Hepatocyte (in vitro differentiated cells): Measurements from ENCODE around the gene ABCA12. TPM values are rescaled to one million over a fixed set of nuclear protein-coding genes. Genes with fewer than 3 reads are reported as not detected.

ENCODE experiments used
- DNase-seq: peaks from one replicate; pipeline ENCODE4 v3.0.0-alpha.2; 2016; ENCODE audit warnings: low spot score
- H2AFZ ChIP-seq: fragments of 200-600 bp; sonication (generic); 2 replicates; pipeline ENCODE4 v1.6.0; 2016; ENCODE audit warnings: antibody characterized with exemption, mild to moderate bottlenecking
- H3K27ac ChIP-seq: fragments of 200-600 bp; sonication (generic); 2 replicates; pipeline ENCODE4 v1.5.1; 2016; ENCODE audit warnings: mild to moderate bottlenecking
- H3K27me3 ChIP-seq: fragments of 200-600 bp; sonication (generic); 2 replicates; pipeline ENCODE4 v1.6.1; 2016
- H3K36me3 ChIP-seq: fragments of 200-600 bp; sonication (generic); replicated peaks from 2 replicates; pipeline ENCODE4 v1.5.1; 2016; ENCODE audit warnings: low read depth; ENCODE audit not compliant: insufficient read depth
- H3K4me1 ChIP-seq: fragments of 200-600 bp; sonication (generic); 2 replicates; pipeline ENCODE4 v1.5.1; 2016; ENCODE audit warnings: mild to moderate bottlenecking, moderate library complexity; ENCODE audit not compliant: insufficient read depth
- H3K4me2 ChIP-seq: fragments of 200-600 bp; sonication (generic); 2 replicates; pipeline ENCODE4 v1.6.0; 2016
- H3K4me3 ChIP-seq: fragments of 200-600 bp; sonication (generic); 2 replicates; pipeline ENCODE4 v1.5.1; 2016; ENCODE audit warnings: mild to moderate bottlenecking
- H3K79me2 ChIP-seq: fragments of 200-600 bp; sonication (generic); 2 replicates; pipeline ENCODE4 v1.6.0; 2017; ENCODE audit warnings: mild to moderate bottlenecking
- H3K9me2 ChIP-seq: fragments of 200-600 bp; sonication (generic); replicated peaks from 2 replicates; pipeline ENCODE4 v1.6.0; 2017; ENCODE audit warnings: mild to moderate bottlenecking; ENCODE audit not compliant: insufficient read depth
- H3K9me3 ChIP-seq: fragments of 200-600 bp; sonication (generic); 2 replicates; pipeline ENCODE4 v1.5.1; 2016; ENCODE audit warnings: low read depth, mild to moderate bottlenecking
- H4K20me1 ChIP-seq: fragments of 200-600 bp; sonication (generic); 2 replicates; pipeline ENCODE4 v1.6.0; 2016; ENCODE audit warnings: mild to moderate bottlenecking; ENCODE audit not compliant: insufficient read depth, poor library complexity, severe bottlenecking
- CTCF ChIP-seq: fragments of 200-600 bp; sonication (generic); IDR thresholded peaks from 2 replicates; pipeline ENCODE4 v1.5.1; 2016; ENCODE audit warnings: antibody characterized with exemption, mild to moderate bottlenecking; ENCODE audit not compliant: poor library complexity
- EZH2 ChIP-seq: fragments of 200-600 bp; sonication (generic); IDR thresholded peaks from 2 replicates; pipeline ENCODE4 v1.6.1; 2016; ENCODE audit warnings: antibody characterized with exemption, mild to moderate bottlenecking, borderline replicate concordance
- EZH2phosphoT487 ChIP-seq: fragments of 200-600 bp; sonication (generic); IDR thresholded peaks from one replicate; pipeline ENCODE4 v1.6.1; 2018; ENCODE audit warnings: antibody characterized with exemption, mild to moderate bottlenecking, low read depth, moderate library complexity; ENCODE audit not compliant: unreplicated experiment, severe bottlenecking
- WGBS: methylation state at CpG from one replicate; pipeline ENCODE4 v1.1.6; 2016; ENCODE audit warnings: low lambda C conversion rate; ENCODE audit errors: missing lambda C conversion rate; 5-methylcytosine and 5-hydroxymethylcytosine counted together
- polyA plus RNA-seq: library from polyadenylated mRNA; unstranded; fragments of >200 nt; fragmentation: Nextera tagmentation; extraction: Ambion mirVana; gene quantifications from 2 replicates; pipeline ENCODE4 v1.2.1, GENCODE V29; 2016
- total RNA-seq: library from RNA; depleted of rRNA; stranded (reverse); fragments of >200 nt; gene quantifications from 2 replicates; pipeline ENCODE4 v1.2.3, GENCODE V29; 2014

The ABCA12 gene
- total and polyA plus RNA-seq, 2 experiments from 2014 or later, result 0.15 to 0.23 TPM

- Histone ChIP-seq H4K20me1 (no peaks in the 10 kb centered on the region), H3K9me3 (no peaks in the 10 kb centered on the region), H3K4me2 (no peak overlapping the region), H3K4me3 (no peak overlapping the region), H3K27me3 (no peaks in the 10 kb centered on the region), H3K36me3 (no peaks in the 10 kb centered on the region), H2AFZ (no peak overlapping the region), H3K4me1 (no peaks in the 10 kb centered on the region), H3K79me2 (no peaks in the 10 kb centered on the region), H3K27ac (no peak overlapping the region), H3K9me2 (no peaks in the 10 kb centered on the region)
- 95% methylated on average over 6 of the region's 6 CpGs for WGBS
- TF ChIP-seq EZH2phosphoT487 (no peak), EZH2 (no peak), CTCF (no peak)
- DNase-seq, result no peak
Measured at GRCh38 chr2:215098875-215099274, 39.6 kb downstream of the ABCA12 start.

- no peak overlapping the region for H2AFZ ChIP-seq
- no peak overlapping the region for H3K27ac ChIP-seq
- 88% methylated on average over 5 of the region's 5 CpGs for WGBS
- no peaks in the 10 kb centered on the region for H3K79me2 ChIP-seq
- no peak overlapping the region for H3K4me3 ChIP-seq
- H3K36me3 ChIP-seq, result no peaks in the 10 kb centered on the region
- H3K9me3 ChIP-seq, result no peaks in the 10 kb centered on the region
- no peaks in the 10 kb centered on the region for H4K20me1 ChIP-seq
- H3K4me1 ChIP-seq, result no peaks in the 10 kb centered on the region
- H3K27me3 ChIP-seq, result no peaks in the 10 kb centered on the region
- no peaks in the 10 kb centered on the region for H3K9me2 ChIP-seq
- no peak for DNase-seq
- TF ChIP-seq CTCF (no peak), EZH2 (no peak), EZH2phosphoT487 (no peak)
- H3K4me2 ChIP-seq, result no peak overlapping the region
Measured at GRCh38 chr2:215084080-215084479, 54.3 kb downstream of the ABCA12 start.

GRCh38 chr2:215083146-215083545 is 55.3 kb downstream of the ABCA12 start:
- Histone ChIP-seq H3K4me1 (no peaks in the 10 kb centered on the region), H3K4me3 (no peak overlapping the region), H3K9me3 (no peaks in the 10 kb centered on the region), H3K79me2 (no peaks in the 10 kb centered on the region), H3K27ac (no peak overlapping the region), H3K36me3 (no peaks in the 10 kb centered on the region), H3K4me2 (no peak overlapping the region), H4K20me1 (no peaks in the 10 kb centered on the region), H3K9me2 (no peaks in the 10 kb centered on the region), H2AFZ (no peak overlapping the region), H3K27me3 (no peaks in the 10 kb centered on the region)
- WGBS, result 91% methylated on average over 4 of the region's 4 CpGs
- no peak for TF ChIP-seq EZH2phosphoT487
- TF ChIP-seq CTCF, result no peak
- DNase-seq, result no peak

- H3K79me2 ChIP-seq, result no peaks in the 10 kb centered on the region
- H3K4me2 ChIP-seq, result no peak overlapping the region
- H3K36me3 ChIP-seq, result no peaks in the 10 kb centered on the region
- H2AFZ ChIP-seq, result no peak overlapping the region
- H3K4me3 ChIP-seq, result no peak overlapping the region
- H4K20me1 ChIP-seq, result no peaks in the 10 kb centered on the region
- H3K27ac ChIP-seq, result no peak overlapping the region
- no peaks in the 10 kb centered on the region for H3K27me3 ChIP-seq
- DNase-seq, result no peak
- no peak for TF ChIP-seq CTCF
- TF ChIP-seq EZH2phosphoT487, result no peak
- TF ChIP-seq EZH2, result no peak
- H3K4me1 ChIP-seq, result no peaks in the 10 kb centered on the region
- H3K9me2 ChIP-seq, result no peaks in the 10 kb centered on the region
- no peaks in the 10 kb centered on the region for H3K9me3 ChIP-seq
Measured at GRCh38 chr2:215082446-215082845, 56.0 kb downstream of the ABCA12 start.
